Stomach (tissue), 4 donors: ENCODE measurements around the gene SIGLEC1.

Source experiments
- CTCF ChIP-seq, 7 experiments: fragments of 450-650 bp in 4 of 7; fragments of 200-600 bp in 3 of 7; sonication (generic) in 3 of 7; IDR thresholded peaks; one replicate each; pipeline ENCODE4 v1.5.1; 2016 to 2019; ENCODE audit warnings: antibody characterized with exemption in 7 of 7, control low read depth in 2 of 7, mild to moderate bottlenecking in 1 of 7
- EP300 ChIP-seq: sonication (generic); formaldehyde crosslinking; IDR thresholded peaks from one replicate; pipeline ENCODE4 v1.6.1; 2017; ENCODE audit warnings: antibody characterized with exemption
- POLR2AphosphoS5 ChIP-seq, 3 donors: sonication (generic); formaldehyde crosslinking; IDR thresholded peaks; one replicate each; pipeline ENCODE4 v1.6.1; 2016; ENCODE audit warnings: antibody characterized with exemption in 3 of 3

- no peak for TF ChIP-seq CTCF (IDR thresholded peaks at IDR 0.05)
- TF ChIP-seq POLR2AphosphoS5 (IDR thresholded peaks at IDR 0.05) = no peak
- TF ChIP-seq EP300 = no peak
Observed at GRCh38 chr20:3741836-3742458, 29.5 kb upstream of the SIGLEC1 start.
